Epithelial cell of esophagus (primary cell): ENCODE measurements around the gene KIF18A.

Experiments used
- DNase-seq: peaks from one replicate; pipeline ENCODE4 v3.0.0; 2010; ENCODE audit warnings: low read depth
- H3K4me3 ChIP-seq: 2 replicates; pipeline ENCODE4 v1.5.1; 2011; ENCODE audit warnings: mild to moderate bottlenecking, low read length, control low read depth
- TF ChIP-seq, protein P1 (sequence below): IDR thresholded peaks from 2 replicates; pipeline ENCODE4 v1.5.1; 2011; ENCODE audit warnings: low read depth, mild to moderate bottlenecking, low read length, control low read depth, inconsistent platforms; ENCODE audit not compliant: insufficient read depth; ENCODE audit errors: missing control alignments

The KIF18A gene

DNA sequence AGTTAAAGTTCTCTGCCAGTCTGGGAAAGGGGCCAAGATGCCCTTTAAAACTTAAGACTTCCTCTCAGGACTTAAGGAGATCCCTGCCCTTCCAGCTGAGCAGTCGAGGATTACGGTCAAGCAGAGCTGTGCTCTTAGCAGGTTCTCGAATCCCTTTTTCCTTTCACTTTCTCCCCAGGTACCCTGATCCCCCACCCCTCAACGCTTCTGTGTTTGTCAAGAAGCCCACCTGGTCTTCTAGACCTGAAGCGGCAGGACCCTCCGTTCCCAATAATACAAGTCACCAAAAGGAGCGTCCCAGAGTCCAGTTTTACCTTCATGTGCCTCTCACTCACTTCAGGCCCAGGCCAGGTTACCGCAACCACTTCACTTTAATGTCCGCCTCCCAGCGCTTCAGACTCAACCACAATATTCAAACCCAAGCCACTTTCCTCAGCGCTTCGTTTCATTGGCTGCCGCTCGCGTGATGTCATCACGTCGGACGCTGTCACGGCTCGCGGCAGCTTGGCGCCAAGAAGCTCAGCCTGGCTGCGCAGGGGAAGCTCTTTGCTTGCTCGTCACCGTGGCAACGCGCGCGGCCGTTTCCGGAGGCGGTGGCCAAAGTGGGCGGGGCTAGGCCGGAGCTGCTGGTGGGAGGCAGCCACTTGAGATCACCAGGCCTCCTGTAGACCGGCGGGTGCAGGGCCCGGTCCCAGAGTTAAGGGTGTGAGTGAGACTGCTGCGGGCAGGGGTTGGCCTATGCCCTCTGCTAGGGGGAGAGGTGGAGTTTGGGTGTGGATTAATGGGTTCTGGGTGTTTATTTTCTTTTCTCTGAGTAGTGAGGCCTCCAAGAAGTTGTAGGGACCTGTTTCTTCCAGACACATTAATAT is at the start of gene KIF18A, which contains the start of gene METTL15:
Gene KIF18A, minus strand, starts transcription at position 407 of the 869 bp plus-strand sequence. CDS start 10,209 bp downstream, outside the sequence.
Gene METTL15, plus strand, starts transcription at position 639 of the 869 bp plus-strand sequence. CDS start 4,947 bp downstream, outside the sequence.
- peak; percentile 99 for DNase-seq
- TF ChIP-seq, protein P1, sequence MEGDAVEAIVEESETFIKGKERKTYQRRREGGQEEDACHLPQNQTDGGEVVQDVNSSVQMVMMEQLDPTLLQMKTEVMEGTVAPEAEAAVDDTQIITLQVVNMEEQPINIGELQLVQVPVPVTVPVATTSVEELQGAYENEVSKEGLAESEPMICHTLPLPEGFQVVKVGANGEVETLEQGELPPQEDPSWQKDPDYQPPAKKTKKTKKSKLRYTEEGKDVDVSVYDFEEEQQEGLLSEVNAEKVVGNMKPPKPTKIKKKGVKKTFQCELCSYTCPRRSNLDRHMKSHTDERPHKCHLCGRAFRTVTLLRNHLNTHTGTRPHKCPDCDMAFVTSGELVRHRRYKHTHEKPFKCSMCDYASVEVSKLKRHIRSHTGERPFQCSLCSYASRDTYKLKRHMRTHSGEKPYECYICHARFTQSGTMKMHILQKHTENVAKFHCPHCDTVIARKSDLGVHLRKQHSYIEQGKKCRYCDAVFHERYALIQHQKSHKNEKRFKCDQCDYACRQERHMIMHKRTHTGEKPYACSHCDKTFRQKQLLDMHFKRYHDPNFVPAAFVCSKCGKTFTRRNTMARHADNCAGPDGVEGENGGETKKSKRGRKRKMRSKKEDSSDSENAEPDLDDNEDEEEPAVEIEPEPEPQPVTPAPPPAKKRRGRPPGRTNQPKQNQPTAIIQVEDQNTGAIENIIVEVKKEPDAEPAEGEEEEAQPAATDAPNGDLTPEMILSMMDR = no peak
- peak within 1 kb of the TSS; percentile 51 for H3K4me3 ChIP-seq

DNA sequence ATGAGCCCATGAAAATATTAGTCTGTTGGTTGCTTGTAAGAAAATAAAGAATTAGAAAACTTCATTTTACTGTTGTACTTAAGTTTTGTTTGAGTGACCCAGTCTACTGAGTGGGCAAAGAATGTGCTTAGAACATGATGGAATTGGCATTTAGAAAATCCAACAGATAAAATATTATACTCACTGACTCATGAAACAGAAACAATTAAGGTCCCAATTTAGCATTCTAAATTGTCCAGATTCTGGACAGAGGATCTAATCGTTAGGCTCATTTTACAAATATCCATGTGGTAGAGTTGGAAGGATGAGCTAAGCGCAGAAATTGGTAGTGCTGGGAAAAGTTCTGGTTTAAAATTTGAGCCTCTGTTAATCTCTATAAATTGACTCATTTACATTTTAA is 45.6 kb upstream of the KIF18A start:
- H3K4me3 ChIP-seq = no peak overlapping the region
- DNase-seq = no peak
- TF ChIP-seq, protein P1 = no peak

DNA sequence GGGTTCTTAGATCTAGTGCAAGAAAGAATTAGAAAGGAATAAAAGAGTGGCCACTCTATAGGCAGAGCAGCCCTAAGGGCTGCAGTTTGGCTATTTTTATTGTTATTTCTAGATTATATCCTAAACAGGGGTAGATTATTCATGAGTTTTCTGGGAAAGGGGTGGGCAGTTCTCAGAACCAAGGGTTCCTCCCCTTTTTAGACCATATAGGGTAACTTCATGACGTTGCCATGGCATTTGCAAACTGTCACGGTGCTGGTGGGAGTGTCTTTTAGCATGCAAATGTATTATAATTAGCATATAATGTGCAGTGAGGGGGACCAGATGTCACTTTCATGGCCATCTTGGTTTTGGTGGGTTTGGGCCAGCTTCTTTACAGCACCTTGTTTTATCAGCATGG is 44.8 kb upstream of the KIF18A start:
- TF ChIP-seq, protein P1 = no peak
- no peak for DNase-seq

DNA sequence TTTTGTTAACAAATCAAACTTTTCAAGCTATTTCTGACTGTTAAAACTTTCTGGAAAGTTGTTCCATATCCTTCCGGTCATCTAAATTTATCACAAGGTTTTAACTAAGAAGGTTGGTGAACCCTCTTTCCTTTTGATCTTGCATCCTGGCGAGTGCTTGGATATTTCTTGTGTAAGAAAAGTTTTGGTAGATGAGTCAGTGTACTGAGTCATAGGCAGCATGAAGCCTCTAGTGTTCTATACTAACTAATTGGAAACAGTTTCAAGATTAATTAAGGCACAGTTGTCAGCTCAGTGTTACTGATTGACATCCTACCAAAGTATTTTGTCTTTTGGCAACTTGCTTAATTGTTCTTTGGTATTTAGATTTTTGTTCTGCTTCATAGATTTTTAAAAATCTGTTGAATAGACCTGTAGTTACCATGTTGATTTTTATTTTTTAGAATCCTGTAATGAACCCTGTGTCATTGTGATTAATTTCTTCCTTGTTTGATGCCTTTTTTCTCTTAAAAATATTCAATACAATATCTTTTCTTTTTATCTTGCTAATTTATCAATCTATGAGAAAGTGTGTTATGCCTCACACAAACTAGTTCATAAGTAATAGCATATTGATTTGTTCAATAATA is 38.3 kb upstream of the KIF18A start:
- TF ChIP-seq, protein P1 = no peak
- DNase-seq = peak; percentile 85
- H3K4me3 ChIP-seq = no peak overlapping the region

More for the DNA sequence above, 44.8 kb upstream of the KIF18A start:
- H3K4me3 ChIP-seq = no peak overlapping the region

DNA sequence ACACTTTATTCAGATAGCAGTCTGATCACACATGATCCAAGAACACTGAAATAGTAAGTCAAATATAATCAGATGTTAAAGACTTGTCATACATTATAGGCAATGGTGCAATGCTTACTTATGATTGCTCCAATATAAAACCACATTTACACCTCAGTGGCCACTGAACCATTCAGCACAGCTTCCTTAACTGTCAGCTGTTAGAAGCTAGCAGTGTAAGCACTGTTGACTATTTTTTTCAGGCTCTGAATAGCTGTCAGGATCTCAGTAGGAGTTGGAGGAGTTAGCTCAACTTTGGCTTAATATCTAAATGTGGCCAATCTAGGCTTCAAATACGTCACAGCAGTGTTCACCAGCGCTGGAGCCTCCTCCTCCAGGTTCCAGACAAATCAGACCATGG is 36.9 kb upstream of the KIF18A start:
- TF ChIP-seq, protein P1 = no peak
- DNase-seq = no peak
- H3K4me3 ChIP-seq = no peak overlapping the region

DNA sequence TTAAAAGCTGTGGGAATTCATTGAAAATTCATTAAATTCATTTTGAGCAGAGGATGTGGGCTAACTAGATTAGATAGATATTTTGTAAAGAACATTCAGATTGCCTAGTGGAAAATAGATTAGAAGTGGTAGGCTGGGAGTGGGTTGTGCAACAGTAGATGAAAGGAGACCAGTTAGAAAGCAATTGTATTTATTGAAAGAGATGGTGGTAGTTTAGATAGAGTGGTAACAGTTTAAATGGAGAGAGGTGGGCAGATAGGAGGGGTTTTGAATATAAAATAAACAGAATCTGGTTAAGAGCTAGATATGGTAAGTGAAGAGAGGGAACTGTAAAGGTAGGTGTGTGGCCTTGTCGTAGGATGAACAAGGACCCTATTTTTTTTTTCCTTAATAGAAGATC is 34.8 kb upstream of the KIF18A start:
- TF ChIP-seq, protein P1 = no peak
- DNase-seq = no peak
- no peak overlapping the region for H3K4me3 ChIP-seq
